Activated T-helper 1 cell treated with anti-CD3 and anti-CD28 coated beads, Interleukin-12 subunit alpha, Interleukin-12 subunit beta, Interleukin-2, Interleukin-4 antibody, amounts not matched to agents 30 ng/mL and 10 ng/mL and 1 ng/mL, durations not matched to agents 14 hours and 24 hours and 36 hours (primary cell): Measurements from ENCODE around the gene OLFM2. TPM values are rescaled to one million over a fixed set of nuclear protein-coding genes. Genes with fewer than 3 reads are reported as not detected.
"Not testable (repeated sequence)": the region's sequence is repeated elsewhere in the genome, so short reads cannot be mapped to it uniquely, and the experiment has no call there.

Source experiments
- DNase-seq: peaks from one replicate; pipeline ENCODE4 v3.0.0; 2021; ENCODE audit warnings: low spot score
- H3K27ac Mint-ChIP-seq: one replicate; pipeline ENCODE4 v1.8.0; 2021; ENCODE audit warnings: mild to moderate bottlenecking, mixed read lengths
- H3K27me3 Mint-ChIP-seq: one replicate; pipeline ENCODE4 v1.8.0; 2022; ENCODE audit warnings: mild to moderate bottlenecking, moderate library complexity, mixed read lengths; ENCODE audit not compliant: insufficient read depth
- H3K36me3 Mint-ChIP-seq: one replicate; pipeline ENCODE4 v1.8.0; 2021; ENCODE audit warnings: low read depth, mixed read lengths
- H3K4me1 Mint-ChIP-seq: one replicate; pipeline ENCODE4 v1.8.0; 2021; ENCODE audit warnings: low read depth, mixed read lengths
- H3K4me3 Mint-ChIP-seq: one replicate; pipeline ENCODE4 v1.8.0; 2021; ENCODE audit warnings: mild to moderate bottlenecking, moderate library complexity, mixed read lengths
- H3K9me3 Mint-ChIP-seq: one replicate; pipeline ENCODE4 v1.8.0; 2021; ENCODE audit warnings: mixed read lengths
- intact Hi-C: fragments of 100-400 bp; cut with micrococcal nuclease; formaldehyde crosslinking; loops from one replicate; pipeline ENCODE4 v1.15.1; 2024
- total RNA-seq: library from RNA; stranded (reverse); gene quantifications from 2 replicates; pipeline ENCODE4 v1.2.3, GENCODE V29; 2022

Gene OLFM2
- total RNA-seq, 1 donor from 2014 or later: 1.6 TPM

- Mint-ChIP-seq H3K4me1 (peaks cover 78% of the 10 kb centered on the region), H3K36me3 (peaks cover 7% of the 10 kb centered on the region), H3K9me3 (no peaks in the 10 kb centered on the region), H3K4me3 (no peak overlapping the region), H3K27ac (no peak overlapping the region), H3K27me3 (no peaks in the 10 kb centered on the region)
- intact Hi-C loops: no loop called here
- no peak for DNase-seq
Measured at GRCh38 chr19:9860407-9860806, 75.9 kb downstream of the OLFM2 start.

- intact Hi-C loops: loop anchor here (1.0 to 2.0 kb wide), 2 partner anchors 23 to 56 kb away; partner anchors contain the start of gene PIN1
- Mint-ChIP-seq H3K27me3 (no peaks in the 10 kb centered on the region), H3K4me1 (peaks cover 69% of the 10 kb centered on the region), H3K36me3 (peaks cover 6% of the 10 kb centered on the region), H3K27ac (peak overlapping the region; percentile 93), H3K9me3 (no peaks in the 10 kb centered on the region), H3K4me3 (peak overlapping the region; percentile 79)
- no peak for DNase-seq
Measured at GRCh38 chr19:9858766-9859165, 77.5 kb downstream of the OLFM2 start.

DNA sequence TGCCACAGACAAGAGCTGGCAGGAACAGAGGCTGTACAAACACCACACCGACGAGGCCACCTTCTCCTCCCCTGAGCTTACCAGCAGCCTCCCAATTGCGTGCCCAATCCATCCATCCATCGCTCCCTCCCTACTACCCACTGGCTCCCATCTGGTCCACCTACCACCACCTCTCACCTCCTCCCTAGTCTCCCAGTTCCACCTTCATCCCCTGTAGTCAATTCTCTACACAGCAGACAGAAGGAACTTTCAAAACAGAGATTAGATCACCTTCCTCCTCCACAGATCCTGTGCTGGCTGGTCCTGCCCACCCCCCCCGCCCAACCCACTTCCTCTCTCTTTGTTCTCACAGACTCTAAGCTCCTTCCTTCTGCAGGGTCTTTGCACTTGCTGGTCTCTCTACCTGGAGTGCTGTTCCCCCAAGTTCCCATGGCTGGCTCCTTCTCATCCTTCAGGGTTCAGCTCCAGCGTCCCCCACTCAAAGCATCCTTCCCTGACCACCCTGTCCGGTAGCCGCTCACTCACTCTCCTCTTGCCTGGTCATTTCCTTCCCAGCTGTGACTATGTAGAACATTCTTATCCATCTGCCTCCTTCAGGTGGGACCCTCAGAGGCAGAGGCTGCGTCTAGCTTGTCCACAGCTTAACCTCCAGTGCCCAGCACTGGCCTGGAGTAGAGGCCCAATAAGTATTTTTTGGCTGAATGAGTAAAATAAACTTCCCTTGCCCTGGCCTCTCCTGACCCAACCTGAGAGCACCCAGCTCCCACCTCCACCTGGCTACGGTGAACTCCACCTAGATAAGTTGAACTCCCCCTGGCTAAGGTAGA is 78.2 kb downstream of the OLFM2 start:
- Mint-ChIP-seq H3K27me3 (no peaks in the 10 kb centered on the region), H3K4me1 (peaks cover 62% of the 10 kb centered on the region), H3K4me3 (peak overlapping the region; percentile 79), H3K36me3 (peaks cover 7% of the 10 kb centered on the region), H3K27ac (peak overlapping the region; percentile 93), H3K9me3 (no peaks in the 10 kb centered on the region)
- intact Hi-C loops: loop anchor here (1.0 to 2.0 kb wide), 2 partner anchors 23 to 57 kb away; partner anchors contain the start of gene PIN1
- DNase-seq: no peak

- H3K27ac Mint-ChIP-seq: peak overlapping the region; percentile 63
- DNase-seq: no peak
- peak overlapping the region; percentile 79 for H3K4me3 Mint-ChIP-seq
- no peaks in the 10 kb centered on the region for H3K27me3 Mint-ChIP-seq
- intact Hi-C loops: no loop called here
- H3K9me3 Mint-ChIP-seq: no peaks in the 10 kb centered on the region
- H3K36me3 Mint-ChIP-seq: peaks cover 7% of the 10 kb centered on the region
- peaks cover 53% of the 10 kb centered on the region for H3K4me1 Mint-ChIP-seq
Measured at GRCh38 chr19:9857076-9857721, 79.1 kb downstream of the OLFM2 start.

GRCh38 chr19:9856609-9857008 is 79.7 kb downstream of the OLFM2 start:
- peaks cover 47% of the 10 kb centered on the region for H3K4me1 Mint-ChIP-seq
- H3K4me3 Mint-ChIP-seq: peak overlapping the region; percentile 0
- intact Hi-C loops: no loop called here
- H3K36me3 Mint-ChIP-seq: peaks cover 8% of the 10 kb centered on the region
- no peaks in the 10 kb centered on the region for H3K27me3 Mint-ChIP-seq
- DNase-seq: no peak
- peak overlapping the region; percentile 63 for H3K27ac Mint-ChIP-seq
- H3K9me3 Mint-ChIP-seq: no peaks in the 10 kb centered on the region

DNA sequence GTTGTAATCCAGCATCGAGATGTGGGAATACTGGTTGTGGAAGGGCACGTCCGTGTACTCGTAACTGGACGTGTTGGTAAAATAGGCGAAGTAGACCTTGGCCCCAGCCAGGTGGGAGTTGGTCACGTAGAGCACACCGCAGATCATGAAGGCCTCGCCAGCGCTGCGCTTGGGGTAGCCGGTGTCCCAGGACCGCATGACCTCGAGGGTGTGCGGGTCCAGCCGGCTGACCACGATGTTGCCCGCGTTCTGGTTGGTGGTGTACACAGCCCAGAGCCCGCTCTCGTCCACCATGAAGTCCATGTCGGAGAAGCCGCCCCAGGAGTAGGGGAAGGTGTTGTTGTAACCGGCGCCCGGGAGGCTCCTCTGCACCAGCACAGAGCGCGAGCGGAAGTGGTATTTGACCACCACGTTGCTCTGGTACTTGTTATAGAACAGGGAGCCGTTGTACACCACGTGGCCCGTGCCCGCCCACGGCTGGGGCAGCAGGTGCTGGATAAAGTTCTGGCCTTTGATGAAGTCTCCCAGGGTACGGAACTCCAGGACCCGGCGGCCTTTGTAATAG is 82.0 kb downstream of the OLFM2 start:
- H3K4me3 Mint-ChIP-seq: no peak overlapping the region
- no peaks in the 10 kb centered on the region for H3K27me3 Mint-ChIP-seq
- peaks cover 28% of the 10 kb centered on the region for H3K4me1 Mint-ChIP-seq
- no peak overlapping the region for H3K27ac Mint-ChIP-seq
- peaks cover 8% of the 10 kb centered on the region for H3K36me3 Mint-ChIP-seq
- no peaks in the 10 kb centered on the region for H3K9me3 Mint-ChIP-seq
- intact Hi-C loops: no loop called here
- no peak for DNase-seq

- H3K9me3 Mint-ChIP-seq: no peaks in the 10 kb centered on the region
- intact Hi-C loops: no loop called here
- H3K27ac Mint-ChIP-seq: no peak overlapping the region
- H3K36me3 Mint-ChIP-seq: peaks cover 13% of the 10 kb centered on the region
- no peak overlapping the region for H3K4me3 Mint-ChIP-seq
- peaks cover 6% of the 10 kb centered on the region for H3K4me1 Mint-ChIP-seq
- H3K27me3 Mint-ChIP-seq: no peaks in the 10 kb centered on the region
- DNase-seq: no peak
Measured at GRCh38 chr19:9850235-9850959, 85.9 kb downstream of the OLFM2 start.

- no peak for DNase-seq
- intact Hi-C loops: no loop called here
- no peak overlapping the region for H3K4me3 Mint-ChIP-seq
- peaks cover 6% of the 10 kb centered on the region for H3K4me1 Mint-ChIP-seq
- no peak overlapping the region for H3K27ac Mint-ChIP-seq
- no peaks in the 10 kb centered on the region for H3K27me3 Mint-ChIP-seq
- peaks cover 16% of the 10 kb centered on the region for H3K36me3 Mint-ChIP-seq
- no peaks in the 10 kb centered on the region for H3K9me3 Mint-ChIP-seq
Measured at GRCh38 chr19:9849791-9850190, 86.5 kb downstream of the OLFM2 start.

DNA sequence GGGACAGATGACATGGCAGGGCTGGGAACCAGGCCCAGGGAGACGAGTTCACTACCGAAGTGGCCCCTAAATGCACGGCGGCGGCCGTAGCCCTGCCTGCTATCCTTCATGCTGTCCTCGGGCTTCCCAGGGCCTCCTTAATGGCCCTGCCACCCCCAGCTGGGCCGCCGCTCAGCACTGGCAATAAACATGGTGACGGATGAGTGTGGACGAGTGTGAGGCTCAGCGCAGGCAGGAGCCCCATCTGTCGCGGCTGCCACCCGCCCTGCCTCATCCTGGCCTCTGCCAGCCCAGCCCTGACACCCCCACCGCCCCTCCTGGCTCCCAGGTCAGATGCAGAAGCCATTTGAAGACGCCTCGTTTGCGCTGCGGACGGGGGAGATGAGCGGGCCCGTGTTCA is 87.6 kb downstream of the OLFM2 start:
- Mint-ChIP-seq H3K36me3 (peaks cover 23% of the 10 kb centered on the region), H3K9me3 (no peaks in the 10 kb centered on the region), H3K27me3 (no peaks in the 10 kb centered on the region), H3K4me3 (no peak overlapping the region), H3K4me1 (peaks cover 6% of the 10 kb centered on the region), H3K27ac (no peak overlapping the region)
- intact Hi-C loops: no loop called here
- DNase-seq: no peak

DNA sequence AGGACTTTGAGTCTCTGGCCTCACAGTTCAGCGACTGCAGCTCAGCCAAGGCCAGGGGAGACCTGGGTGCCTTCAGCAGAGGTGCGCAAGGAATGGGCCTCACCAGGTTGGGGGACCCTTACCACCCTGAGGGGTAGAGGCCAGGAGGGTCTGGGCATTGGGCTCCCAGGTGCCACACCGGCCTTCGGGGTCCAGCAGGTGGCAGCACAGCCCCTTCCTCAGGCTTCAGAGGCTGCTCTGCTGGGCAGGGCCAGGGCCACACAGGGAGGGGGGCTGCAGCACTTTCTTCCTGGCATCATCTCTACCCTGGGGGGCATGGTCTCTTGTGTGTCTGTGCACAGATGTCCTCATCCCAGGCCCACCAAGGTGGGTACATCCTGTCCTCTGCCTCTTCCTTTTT is 88.3 kb downstream of the OLFM2 start:
- DNase-seq: no peak
- intact Hi-C loops: no loop called here
- H3K4me1 Mint-ChIP-seq: peaks cover 6% of the 10 kb centered on the region
- H3K27me3 Mint-ChIP-seq: no peaks in the 10 kb centered on the region
- no peak overlapping the region for H3K27ac Mint-ChIP-seq
- H3K4me3 Mint-ChIP-seq: no peak overlapping the region
- peaks cover 29% of the 10 kb centered on the region for H3K36me3 Mint-ChIP-seq
- H3K9me3 Mint-ChIP-seq: no peaks in the 10 kb centered on the region

DNA sequence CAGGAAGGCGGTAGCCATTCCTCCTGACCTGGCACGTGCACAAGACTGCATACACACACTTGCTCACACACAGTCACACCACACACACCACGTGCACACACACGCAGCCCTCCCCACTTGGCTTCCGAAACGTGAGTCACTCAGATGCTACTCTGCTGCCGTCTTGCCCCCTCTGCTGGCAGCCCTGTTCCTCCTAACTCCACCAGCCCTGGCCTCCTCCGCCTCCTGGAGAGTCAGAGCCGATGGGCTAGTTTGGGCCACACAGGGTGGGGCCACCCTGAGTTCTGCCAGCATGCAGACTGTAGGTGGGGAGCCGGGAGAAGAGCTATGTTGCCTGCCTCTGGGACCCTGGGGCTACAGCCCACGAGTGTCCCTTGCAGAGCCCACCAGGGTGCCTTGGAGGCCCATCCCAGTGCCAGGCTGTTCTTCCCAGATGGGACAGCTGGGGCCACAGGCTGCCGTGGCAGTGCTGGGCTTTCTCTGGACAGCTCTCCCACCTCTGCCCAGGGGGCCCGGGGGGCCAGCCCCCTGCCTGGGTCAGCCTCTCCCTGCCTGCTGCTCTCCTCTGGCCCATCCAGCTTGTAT is 89.1 kb downstream of the OLFM2 start:
- DNase-seq: no peak
- Mint-ChIP-seq H3K36me3 (peaks cover 36% of the 10 kb centered on the region), H3K4me1 (peaks cover 6% of the 10 kb centered on the region), H3K9me3 (no peaks in the 10 kb centered on the region), H3K27me3 (no peaks in the 10 kb centered on the region), H3K27ac (no peak overlapping the region), H3K4me3 (no peak overlapping the region)
- intact Hi-C loops: loop anchor here (2.0 kb wide), 1 partner anchor 16 kb away; no protein-coding TSS in a partner anchor

DNA sequence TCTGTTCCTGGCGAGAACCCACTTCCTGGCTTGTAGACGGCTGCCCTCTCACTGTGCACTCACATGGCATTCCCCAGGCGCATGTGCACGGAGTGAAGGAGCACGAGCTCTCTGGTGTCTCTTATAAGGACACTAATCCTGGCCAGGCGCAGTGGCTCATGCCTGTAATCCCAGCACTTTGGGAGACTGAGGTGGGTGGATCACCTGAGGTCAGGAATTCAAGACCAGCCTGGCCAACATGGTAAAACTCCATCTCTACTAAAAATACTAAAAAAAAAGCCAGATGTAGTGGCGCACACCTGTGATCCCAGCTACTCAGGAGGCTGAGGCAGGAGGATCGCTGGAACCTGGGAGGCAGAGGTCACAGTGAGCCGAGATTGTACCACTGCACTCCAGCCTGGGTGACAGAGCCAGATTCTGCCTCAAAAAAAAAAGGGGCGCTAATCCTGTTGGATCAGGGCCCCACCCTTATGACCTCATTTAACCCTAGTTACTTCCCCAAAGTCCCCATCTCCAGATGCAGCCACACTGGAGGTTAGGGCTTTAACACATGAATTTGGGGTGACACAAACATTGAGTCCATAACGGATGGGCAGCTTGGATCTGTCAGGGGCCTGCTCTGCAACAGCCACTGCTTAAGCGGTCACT is 92.6 kb downstream of the OLFM2 start:
- H3K4me1 Mint-ChIP-seq, DNase-seq, H3K27me3 Mint-ChIP-seq, H3K27ac Mint-ChIP-seq, intact Hi-C loops, H3K9me3 Mint-ChIP-seq, H3K4me3 Mint-ChIP-seq: not testable (repeated sequence)
- peaks cover 56% of the 10 kb centered on the region for H3K36me3 Mint-ChIP-seq
